Esophagus squamous epithelium (tissue), 5 donors: ENCODE data around the gene CYREN. TPM values are rescaled to one million over a fixed set of nuclear protein-coding genes. Genes with fewer than 3 reads are reported as not detected.

ENCODE experiments used
- DNase-seq: peaks from one replicate; lab custom pipeline; 2025; lab: John Stamatoyannopoulos, UW
- H3K27ac ChIP-seq, 4 donors: fragments of 200-600 bp; sonication (generic); one replicate each; pipeline ENCODE4 v1.5.1; 2016 to 2019; ENCODE audit warnings: mild to moderate bottlenecking in 1 of 4
- H3K27me3 ChIP-seq, 4 donors: fragments of 200-600 bp; sonication (generic); 1 replicate in 3 of 4; 2 replicates in 1 of 4; pipeline versions ENCODE4 v1.5.1 to v1.6.0; 2017 to 2021; ENCODE audit warnings: antibody characterized with exemption in 1 of 4
- H3K36me3 ChIP-seq, 3 donors: fragments of 200-600 bp; sonication (generic); one replicate each; pipeline ENCODE4 v1.5.1; 2016 to 2019
- H3K4me1 ChIP-seq, 3 donors: fragments of 200-600 bp; sonication (generic); one replicate each; pipeline ENCODE4 v1.5.1; 2017 to 2019
- H3K4me3 ChIP-seq, 4 donors: fragments of 200-600 bp; sonication (generic); 1 replicate in 3 of 4; 2 replicates in 1 of 4; pipeline ENCODE4 v1.5.1; 2016 to 2019; ENCODE audit warnings: mild to moderate bottlenecking in 2 of 4, moderate library complexity in 1 of 4
- H3K9me3 ChIP-seq, 3 donors: fragments of 200-600 bp; sonication (generic); one replicate each; pipeline ENCODE4 v1.5.1; 2016 to 2019
- CTCF ChIP-seq, 6 experiments: fragments of 450-650 bp in 4 of 6; fragments of 200-600 bp in 2 of 6; sonication (generic) in 2 of 6; IDR thresholded peaks; one replicate each; pipeline ENCODE4 v1.5.1; 2016 to 2019; ENCODE audit warnings: antibody characterized with exemption in 6 of 6, mild to moderate bottlenecking in 4 of 6, moderate library complexity in 4 of 6
- POLR2A ChIP-seq, 4 donors: fragments of 450-650 bp; IDR thresholded peaks; one replicate each; pipeline ENCODE4 v1.6.1; 2017; ENCODE audit warnings: antibody characterized with exemption in 4 of 4, mild to moderate bottlenecking in 4 of 4, moderate library complexity in 3 of 4
- WGBS, 2 donors: methylation state at CpG; one replicate each; pipeline ENCODE4 v1.1.5; 2018; 5-methylcytosine and 5-hydroxymethylcytosine counted together
- intact Hi-C: fragments of 100-400 bp; cut with DNase I; formaldehyde crosslinking; loops from one replicate; pipeline ENCODE4 v1.15.0; 2022
- total RNA-seq, 4 donors: library from RNA; depleted of rRNA; stranded (reverse); fragments of >200 nt; gene quantifications; one replicate each; pipeline ENCODE4 v1.1.0, GENCODE V29; 2016
- donor health status: DM: yes; HTN: yes; CAD: no.

CYREN gene
- total RNA-seq, 4 donors from 2014 or later, result 19.0 to 53.8 (median 35.4) TPM

GRCh38 chr7:135208102-135208793 lies 37.7 kb upstream of the CYREN start:
- Histone ChIP-seq H3K9me3 (no peaks in the 10 kb centered on the region), H3K4me3 (peak overlapping the region in 1 of 4 donors; percentile 45), H3K36me3 (peaks cover 7 to 44% (median 11%) of the 10 kb centered on the region in 3 donors), H3K27ac (peak overlapping the region; percentile 7 to 97 (median 78)), H3K4me1 (peaks cover 23 to 91% (median 60%) of the 10 kb centered on the region in 3 donors), H3K27me3 (no peaks in the 10 kb centered on the region)
- DNase-seq, result no peak
- no peak for TF ChIP-seq CTCF (IDR thresholded peaks at IDR 0.05)
- TF ChIP-seq POLR2A (IDR thresholded peaks at IDR 0.05), result no peak
- intact Hi-C loops, result no loop called here
- WGBS, 2 donors, result 38 to 72% methylated on average over 5 to 6 of the region's 6 CpGs

- 59 to 62% methylated on average over 7 to 8 of the region's 8 CpGs for WGBS, 2 donors
- DNase-seq, result no peak
- intact Hi-C loops, result no loop called here
- Histone ChIP-seq H3K27ac (peak overlapping the region in 3 of 4 donors; percentile 7 to 97 (median 93)), H3K4me1 (peaks cover 23 to 90% (median 60%) of the 10 kb centered on the region in 3 donors), H3K4me3 (peak overlapping the region in 1 of 4 donors; percentile 45), H3K36me3 (peaks cover 7 to 51% (median 14%) of the 10 kb centered on the region in 3 donors), H3K27me3 (no peaks in the 10 kb centered on the region), H3K9me3 (no peaks in the 10 kb centered on the region)
- TF ChIP-seq POLR2A (IDR thresholded peaks at IDR 0.05) (no peak), CTCF (IDR thresholded peaks at IDR 0.05) (no peak)
These were observed 37.0 kb upstream of the CYREN start for GRCh38 chr7:135207406-135208101.

- intact Hi-C loops, result no loop called here
- H3K27ac ChIP-seq, result no peak overlapping the region
- H3K9me3 ChIP-seq, result no peaks in the 10 kb centered on the region
- peaks cover 23 to 90% (median 60%) of the 10 kb centered on the region in 3 donors for H3K4me1 ChIP-seq
- DNase-seq, result no peak
- peak overlapping the region in 1 of 4 donors; percentile 6 for H3K4me3 ChIP-seq
- H3K36me3 ChIP-seq, result peaks cover 7 to 57% (median 14%) of the 10 kb centered on the region in 3 donors
- 73 to 83% methylated on average over 7 of the region's 7 CpGs for WGBS, 2 donors
- TF ChIP-seq CTCF (IDR thresholded peaks at IDR 0.05), result no peak
- no peaks in the 10 kb centered on the region for H3K27me3 ChIP-seq
These were observed 36.5 kb upstream of the CYREN start for GRCh38 chr7:135206941-135207391.

- 91 to 92% methylated on average over 8 of the region's 8 CpGs for WGBS, 2 donors
- H3K4me1 ChIP-seq, result peaks cover 23 to 99% (median 64%) of the 10 kb centered on the region in 3 donors
- no peak overlapping the region for H3K4me3 ChIP-seq
- TF ChIP-seq CTCF (IDR thresholded peaks at IDR 0.05) (no peak), POLR2A (IDR thresholded peaks at IDR 0.05) (no peak)
- no peaks in the 10 kb centered on the region for H3K9me3 ChIP-seq
- peaks cover 7 to 68% (median 14%) of the 10 kb centered on the region in 3 donors for H3K36me3 ChIP-seq
- DNase-seq, result no peak
- H3K27me3 ChIP-seq, result no peaks in the 10 kb centered on the region
- intact Hi-C loops, result no loop called here
- H3K27ac ChIP-seq, result no peak overlapping the region
These were observed 35.3 kb upstream of the CYREN start for GRCh38 chr7:135205850-135206249.

GRCh38 chr7:135204876-135205275 lies 34.4 kb upstream of the CYREN start:
- no peak for DNase-seq

More at GRCh38 chr7:135204876-135205275, 34.4 kb upstream of the CYREN start:
- WGBS, 2 donors, result 36 to 48% methylated on average over 5 of the region's 5 CpGs
- intact Hi-C loops, result no loop called here
- Histone ChIP-seq H3K4me3 (no peak overlapping the region), H3K27ac (no peak overlapping the region), H3K36me3 (peaks cover 7 to 78% (median 14%) of the 10 kb centered on the region in 3 donors), H3K27me3 (no peaks in the 10 kb centered on the region), H3K9me3 (no peaks in the 10 kb centered on the region), H3K4me1 (peaks cover 19 to 98% (median 56%) of the 10 kb centered on the region in 3 donors)
- TF ChIP-seq CTCF (IDR thresholded peaks at IDR 0.05) (no peak), POLR2A (IDR thresholded peaks at IDR 0.05) (no peak)
